Activated CD4-positive, alpha-beta T cell treated with anti-CD3 and anti-CD28 coated beads for 24 hours (primary cell): ENCODE data around the gene RRP12.
"Not testable (repeated sequence)": the region's sequence is repeated elsewhere in the genome, so short reads cannot be mapped to it uniquely, and the experiment has no call there.

Experiments
- DNase-seq, 2 donors: peaks; one replicate each; pipeline ENCODE4 v3.0.0-alpha.2; 2020; ENCODE audit warnings: low read depth in 2 of 2

RRP12 gene

DNA sequence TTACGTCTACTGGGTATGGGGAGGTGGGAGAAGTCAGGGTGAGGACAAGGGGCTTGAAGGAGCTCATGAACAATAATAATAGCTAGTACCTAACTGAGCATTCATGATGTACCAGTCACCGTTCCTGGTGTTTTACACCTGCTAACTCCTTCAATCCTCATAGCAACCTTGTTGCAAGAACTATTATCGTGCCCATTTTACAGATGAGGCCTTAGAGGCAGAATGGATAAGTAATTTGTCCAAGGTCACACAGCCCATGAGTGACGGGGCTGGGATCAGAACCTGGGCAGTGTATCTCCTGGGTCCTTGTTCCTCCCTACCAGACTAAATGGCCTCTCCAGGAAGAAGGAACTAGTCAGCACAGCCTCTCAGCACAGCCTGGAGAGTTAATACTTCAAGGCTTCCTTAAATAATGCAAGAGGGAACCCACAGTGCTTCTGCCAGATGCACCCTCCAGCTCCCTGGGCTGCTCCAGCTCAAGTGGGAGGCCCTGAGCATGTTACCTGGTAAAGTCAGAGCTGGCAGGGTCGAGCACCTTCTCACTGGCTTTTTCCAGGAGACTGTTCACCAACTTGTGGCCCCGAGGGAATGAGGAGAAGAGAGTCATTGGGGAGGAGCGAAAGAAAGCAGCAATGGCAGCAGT lies 28.8 kb downstream of the RRP12 start:
- no peak for DNase-seq

DNA sequence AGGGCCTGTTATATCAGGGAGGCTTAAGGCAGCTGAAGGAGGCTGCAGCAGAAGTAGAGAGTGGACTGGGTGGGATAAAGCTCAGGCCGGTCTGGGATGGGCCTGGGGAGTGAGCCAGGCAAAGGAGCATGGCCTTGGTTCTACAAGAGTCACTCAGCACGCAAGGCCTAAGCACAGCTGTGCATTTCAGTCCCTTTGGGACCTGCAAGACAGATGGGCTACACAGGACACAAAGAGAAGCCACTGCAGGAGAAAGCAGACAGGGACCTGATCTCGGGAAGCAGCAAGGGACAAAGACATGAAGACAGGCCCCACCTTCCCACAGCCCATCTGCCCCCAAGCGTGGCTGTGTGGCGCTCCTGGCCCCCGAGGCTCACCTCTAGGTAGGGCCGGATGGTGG lies 29.4 kb downstream of the RRP12 start:
- DNase-seq = no peak

DNA sequence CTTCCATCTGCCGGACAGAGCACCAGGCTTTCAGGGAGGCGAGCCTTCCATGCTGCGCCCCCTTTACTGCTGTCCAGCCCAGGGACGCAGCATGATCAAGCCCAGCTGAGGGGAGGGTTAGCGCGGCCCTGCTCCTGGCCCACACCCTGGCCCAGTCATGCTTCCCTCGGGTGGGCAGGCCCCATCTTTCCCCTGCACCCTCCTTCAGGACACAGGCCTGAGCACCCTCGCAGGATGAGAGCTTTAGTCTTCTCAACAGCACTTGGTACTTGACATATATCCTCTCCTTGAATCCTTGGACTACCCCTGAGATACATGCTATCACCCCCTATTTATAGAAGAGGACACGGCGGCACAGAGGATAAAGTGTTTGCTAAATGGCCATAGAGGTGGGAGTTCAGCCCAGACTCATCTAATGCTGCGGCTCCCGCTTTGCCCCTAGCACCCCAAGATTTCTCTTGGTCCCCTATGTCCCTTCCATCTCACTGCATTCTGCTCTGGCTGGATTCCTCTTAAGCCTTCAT lies 34.0 kb downstream of the RRP12 start:
- DNase-seq = no peak

GRCh38 chr10:97366572-97366971 lies 34.6 kb downstream of the RRP12 start:
- no peak for DNase-seq

DNA sequence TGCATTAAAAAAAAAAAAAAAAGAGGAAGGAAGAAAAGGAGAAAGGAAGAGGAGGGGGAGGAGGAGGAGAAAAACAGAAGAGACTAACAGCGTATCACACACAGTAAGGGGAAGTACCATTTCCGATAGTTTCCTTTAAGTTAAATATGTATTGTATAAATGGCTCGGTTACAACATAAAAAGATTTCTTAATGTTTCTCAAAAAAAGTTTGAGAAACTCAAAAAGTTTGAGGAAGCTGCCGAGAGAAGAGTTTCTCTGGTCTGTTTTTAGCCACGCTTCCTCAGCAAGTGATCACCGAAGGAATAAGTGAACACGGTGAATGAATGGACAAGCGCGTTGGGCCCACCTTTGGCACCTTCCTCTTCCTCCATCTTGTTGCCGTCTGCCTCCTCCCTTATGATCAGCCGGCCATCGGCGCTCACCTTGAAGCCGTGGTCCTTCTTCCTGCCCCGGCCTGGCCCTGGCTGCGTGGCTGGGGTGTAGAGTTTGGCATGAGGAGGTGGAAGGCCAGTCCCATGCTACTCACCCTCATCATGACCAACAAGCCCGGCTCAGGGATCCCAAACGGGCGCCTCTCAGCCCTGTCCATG lies 35.3 kb downstream of the RRP12 start:
- no peak for DNase-seq

DNA sequence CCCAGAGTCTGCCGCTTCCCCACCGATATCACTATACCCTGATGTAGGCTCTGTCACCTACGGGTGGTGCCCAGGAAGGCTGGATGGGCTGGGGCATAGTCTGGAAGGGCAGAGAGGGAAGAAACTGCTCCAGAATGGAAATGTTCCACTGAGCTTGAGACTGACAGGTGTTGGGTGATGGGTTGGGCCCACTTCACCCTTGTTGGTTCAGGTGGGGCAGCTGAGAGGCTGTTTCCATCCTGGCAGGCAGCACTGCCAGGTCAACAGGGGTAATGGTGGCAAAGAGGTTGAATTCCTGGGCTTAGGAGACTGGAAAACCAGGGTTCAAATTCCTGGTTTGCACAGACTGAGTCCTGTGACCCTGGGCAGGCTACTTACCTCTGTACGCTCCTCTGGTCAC lies 38.1 kb downstream of the RRP12 start:
- DNase-seq = no peak

DNA sequence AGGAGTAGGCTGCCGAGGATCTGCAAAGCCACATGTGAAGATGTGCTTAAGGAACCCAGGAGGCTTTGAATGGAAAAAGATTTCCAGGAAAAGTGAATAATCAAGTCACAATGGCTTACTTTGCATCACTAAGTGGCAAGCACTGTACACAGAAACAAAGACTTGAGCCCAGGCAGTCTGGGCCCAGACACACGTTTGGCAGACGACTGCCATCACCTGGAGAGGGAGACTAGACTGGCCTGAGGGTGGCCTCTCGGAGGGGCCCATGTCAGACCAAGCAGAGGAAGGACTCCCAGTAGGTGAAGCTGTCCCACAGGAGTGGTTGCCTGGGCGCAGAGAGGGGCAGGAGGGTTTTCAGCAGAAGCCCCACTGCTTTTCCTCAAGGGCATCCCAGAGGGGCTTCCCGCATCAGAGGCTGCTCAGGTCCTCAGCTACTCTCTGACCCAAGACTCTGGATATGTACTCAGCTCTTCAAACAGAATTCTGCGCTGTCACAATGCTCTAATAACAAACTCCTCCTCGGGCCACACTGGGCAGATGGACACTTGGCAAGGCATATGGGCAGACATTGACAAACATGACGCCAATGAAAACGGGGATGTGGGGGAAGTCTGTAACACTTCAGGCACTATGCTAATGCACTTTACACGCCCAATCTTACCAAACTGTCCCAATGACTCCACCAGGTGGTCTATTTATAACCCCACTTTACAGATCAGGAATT lies 38.7 kb downstream of the RRP12 start:
- DNase-seq = no peak

DNA sequence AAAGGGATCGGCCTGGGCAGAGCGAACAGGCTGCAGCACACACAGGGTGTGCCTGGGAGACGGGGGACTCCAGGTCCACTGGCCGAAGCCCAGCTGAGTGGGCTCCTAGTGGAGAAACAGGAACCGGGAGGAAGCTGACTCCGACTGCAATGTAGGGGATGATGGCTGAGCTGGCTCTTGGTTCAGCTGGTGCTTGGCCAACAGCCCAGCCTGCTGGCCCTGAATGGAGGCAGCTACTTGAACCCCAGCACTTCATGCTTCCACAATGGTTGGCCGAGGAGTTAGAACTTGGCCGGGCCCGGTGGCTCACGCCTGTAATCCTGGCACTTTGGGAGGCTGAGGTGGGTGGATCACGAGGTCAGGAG lies 39.6 kb downstream of the RRP12 start:
- DNase-seq = no peak

- no peak for DNase-seq
Measured at GRCh38 chr10:97360705-97361536, 40.2 kb downstream of the RRP12 start.

DNA sequence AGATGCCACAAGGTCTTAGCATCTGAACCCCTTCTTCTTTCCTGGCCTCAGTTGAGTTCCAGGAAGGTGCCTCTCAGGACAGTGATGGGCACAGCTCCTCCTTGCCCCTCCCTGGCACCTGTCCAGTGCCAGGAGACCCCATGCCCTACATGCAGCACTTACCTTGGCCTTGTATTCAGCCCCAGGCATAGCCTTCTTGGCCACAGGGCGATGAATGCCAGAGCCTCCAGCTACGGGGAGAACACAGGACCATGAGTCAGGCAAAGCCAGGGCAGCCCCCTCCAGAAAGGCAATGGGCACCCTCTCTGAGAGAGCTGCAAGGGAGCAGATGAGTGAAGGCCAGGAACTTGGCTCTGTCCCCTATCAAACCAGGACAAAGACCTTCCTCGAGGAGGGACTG lies 42.4 kb downstream of the RRP12 start:
- no peak for DNase-seq

GRCh38 chr10:97358349-97358748 lies 42.8 kb downstream of the RRP12 start:
- DNase-seq = no peak

DNA sequence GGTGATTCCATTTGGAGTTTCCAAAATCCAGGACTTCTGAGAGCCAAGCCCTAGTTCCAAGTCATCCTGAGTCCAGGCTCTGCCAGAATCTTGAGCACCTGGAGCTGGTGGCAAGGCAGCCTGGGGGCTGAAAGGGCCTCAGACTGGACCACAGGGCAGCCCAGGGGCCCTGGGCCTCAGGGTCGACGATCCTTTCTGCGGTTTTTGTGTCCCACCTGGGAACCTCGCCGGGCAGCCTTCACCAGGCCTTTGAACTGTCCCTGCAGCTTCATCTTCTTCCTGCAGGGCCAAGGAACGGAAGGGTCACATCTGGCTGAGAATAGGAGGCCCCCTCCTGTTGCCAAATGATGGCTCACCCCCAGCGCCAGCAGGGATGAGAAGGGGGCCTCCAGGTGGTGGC lies 44.2 kb downstream of the RRP12 start:
- DNase-seq = no peak

- no peak for DNase-seq
Measured at GRCh38 chr10:97356318-97356914, 44.7 kb downstream of the RRP12 start.

- DNase-seq = no peak
Measured at GRCh38 chr10:97355571-97355975, 45.6 kb downstream of the RRP12 start.

- no peak for DNase-seq
Measured at GRCh38 chr10:97353945-97354344, 47.2 kb downstream of the RRP12 start.

- DNase-seq = no peak
Measured at GRCh38 chr10:97349752-97350513, 51.2 kb downstream of the RRP12 start.

GRCh38 chr10:97347317-97347716 lies 53.8 kb downstream of the RRP12 start:
- DNase-seq = no peak

- DNase-seq = not testable (repeated sequence)
Measured at GRCh38 chr10:97343664-97344063, 57.5 kb downstream of the RRP12 start.

DNA sequence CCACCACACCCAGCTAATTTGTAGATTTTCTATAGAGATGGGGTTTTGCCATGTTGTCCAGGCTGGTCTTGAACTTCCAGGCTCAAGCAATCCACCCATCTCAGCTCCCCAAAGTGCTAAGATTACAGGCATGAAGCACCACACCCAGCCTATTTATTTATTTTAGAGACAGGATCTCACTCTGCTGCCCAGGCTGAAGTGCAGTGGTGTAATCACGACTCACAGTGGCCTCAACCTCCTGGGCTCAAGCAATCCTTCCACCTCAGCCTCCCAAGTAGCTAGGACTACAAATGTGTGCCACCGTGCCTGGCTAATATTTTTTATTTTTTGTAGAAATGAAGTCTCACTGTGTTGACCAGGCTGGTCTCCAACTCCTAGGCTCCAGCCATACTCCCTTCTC lies 59.7 kb downstream of the RRP12 start:
- DNase-seq = no peak

- no peak for DNase-seq
Measured at GRCh38 chr10:97338041-97338440, 63.1 kb downstream of the RRP12 start.
